ENCODE data around the gene PGM1.
A peak's percentile ranks its signal among the peaks of the same experiment; 100 is the strongest.

PGM1 gene

GRCh38 chr1:63669151-63669961 lies 76.1 kb downstream of the PGM1 start:
- DNase-seq = no peak

- no peak for DNase-seq
Measured at GRCh38 chr1:63670164-63670563, 77.0 kb downstream of the PGM1 start.

- DNase-seq = no peak
Measured at GRCh38 chr1:63671514-63671913, 78.3 kb downstream of the PGM1 start.

DNA sequence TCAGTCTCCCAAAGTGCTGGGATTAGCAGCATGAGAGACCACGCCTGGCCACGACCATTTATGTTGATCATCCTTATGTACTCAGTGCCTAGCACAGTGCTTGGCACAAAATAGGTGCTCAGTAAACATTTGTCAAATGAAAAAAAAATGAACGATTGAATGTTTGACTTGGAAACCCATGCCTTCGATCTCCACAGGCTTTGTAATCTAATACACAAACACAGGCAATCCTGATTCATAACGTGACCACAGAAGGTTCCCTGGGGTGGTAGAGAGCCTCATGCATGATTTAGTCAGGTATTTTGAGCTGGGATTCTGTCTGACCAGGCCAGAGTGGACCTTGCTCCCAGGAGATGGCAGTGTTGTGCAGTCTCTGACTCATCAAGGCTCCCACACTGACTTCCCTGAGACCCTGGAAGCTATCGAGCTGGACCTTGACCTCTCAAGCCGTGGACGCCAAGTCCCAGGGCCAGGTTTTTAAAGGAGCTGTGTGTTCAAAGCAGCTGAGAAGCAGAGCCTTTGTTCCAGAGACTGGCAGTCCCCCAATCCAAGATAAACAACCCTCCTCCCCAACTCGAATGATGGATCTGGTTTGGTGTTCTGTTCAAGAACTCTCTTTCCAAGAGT lies 81.1 kb downstream of the PGM1 start:
- DNase-seq = no peak

- DNase-seq = no peak
Measured at GRCh38 chr1:63674865-63675419, 81.7 kb downstream of the PGM1 start.

DNA sequence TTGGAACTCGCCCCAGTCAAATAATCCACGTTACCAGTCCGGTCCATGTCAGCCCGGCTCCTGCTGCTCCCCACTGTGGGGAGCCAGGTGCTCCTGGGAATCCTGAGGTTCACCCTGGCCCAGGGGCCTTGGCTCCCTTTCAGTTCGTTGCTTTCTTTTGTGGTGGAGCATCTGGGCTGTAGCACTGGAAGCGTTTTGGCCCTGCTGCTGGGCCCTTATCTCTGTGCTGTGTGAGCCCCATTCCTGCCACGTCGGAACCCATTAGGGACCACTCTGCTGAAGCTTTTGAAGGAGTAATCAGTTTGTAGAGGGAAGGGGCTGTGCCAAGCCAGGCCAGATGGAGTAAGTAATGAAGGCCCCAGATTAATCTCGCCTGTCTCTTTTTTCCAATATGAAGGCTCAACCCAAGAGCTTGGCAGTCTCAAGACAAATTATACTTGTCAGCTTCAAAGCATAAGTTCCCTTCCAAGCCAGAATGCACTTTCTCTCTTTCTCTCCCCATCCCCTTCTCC lies 82.3 kb downstream of the PGM1 start:
- DNase-seq = no peak

DNA sequence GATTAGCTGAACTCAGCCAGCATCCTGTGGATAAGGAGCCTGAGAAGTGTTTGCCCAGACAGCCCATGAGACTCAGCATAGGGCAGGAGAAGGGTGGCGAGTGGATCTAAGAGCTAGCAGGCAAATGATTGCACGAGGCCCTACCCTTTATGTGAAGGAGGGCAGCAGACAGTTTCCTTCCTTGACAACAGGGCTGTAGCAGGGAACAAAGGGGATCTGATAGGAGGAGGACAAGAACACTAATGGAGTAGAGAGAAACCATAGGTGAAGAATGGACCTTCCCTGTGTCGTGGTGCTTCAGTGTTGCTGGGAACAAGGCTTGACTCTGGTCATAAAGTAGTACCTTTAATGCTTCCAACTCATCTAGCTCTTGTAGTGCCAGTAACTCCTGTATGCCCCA lies 84.3 kb downstream of the PGM1 start:
- DNase-seq = no peak

DNA sequence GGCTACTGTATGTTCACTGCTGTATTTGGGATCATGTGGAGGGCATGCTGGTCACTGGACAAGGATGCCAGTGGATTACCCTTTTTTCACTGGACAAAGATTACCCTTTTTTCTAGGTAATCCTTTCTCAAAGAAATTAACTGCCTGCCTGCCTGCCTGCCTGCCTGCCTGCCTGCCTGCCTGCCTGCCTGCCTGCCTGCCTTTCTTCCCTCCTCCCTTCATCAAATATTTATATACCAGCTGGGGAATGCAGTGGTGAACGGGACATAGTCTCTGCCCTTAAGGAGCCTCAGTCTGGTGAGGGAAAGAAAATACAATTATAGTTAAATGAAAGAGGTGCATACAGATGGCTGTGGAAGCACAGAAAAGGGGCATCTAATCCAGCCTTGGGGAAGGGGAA lies 85.0 kb downstream of the PGM1 start:
- no peak for DNase-seq

DNA sequence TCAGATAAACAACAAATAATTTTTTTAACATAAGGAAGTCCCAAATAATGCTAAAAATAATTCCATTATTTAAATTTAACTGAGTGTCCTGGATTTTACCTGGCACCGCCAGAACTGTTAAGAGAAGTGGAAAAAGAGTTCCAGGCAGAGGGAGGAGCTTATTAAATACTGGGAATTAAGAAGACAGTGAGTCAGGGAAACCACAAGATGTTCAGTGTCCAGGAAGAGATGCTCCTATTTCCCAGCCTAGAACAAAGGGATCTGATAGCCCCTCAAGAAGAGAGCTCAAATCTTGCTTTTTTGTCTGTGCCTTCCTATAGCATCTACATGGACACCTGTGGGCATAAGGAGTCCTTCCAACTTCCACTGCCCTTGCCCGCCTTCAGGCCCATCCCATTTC lies 85.9 kb downstream of the PGM1 start:
- DNase-seq = no peak

DNA sequence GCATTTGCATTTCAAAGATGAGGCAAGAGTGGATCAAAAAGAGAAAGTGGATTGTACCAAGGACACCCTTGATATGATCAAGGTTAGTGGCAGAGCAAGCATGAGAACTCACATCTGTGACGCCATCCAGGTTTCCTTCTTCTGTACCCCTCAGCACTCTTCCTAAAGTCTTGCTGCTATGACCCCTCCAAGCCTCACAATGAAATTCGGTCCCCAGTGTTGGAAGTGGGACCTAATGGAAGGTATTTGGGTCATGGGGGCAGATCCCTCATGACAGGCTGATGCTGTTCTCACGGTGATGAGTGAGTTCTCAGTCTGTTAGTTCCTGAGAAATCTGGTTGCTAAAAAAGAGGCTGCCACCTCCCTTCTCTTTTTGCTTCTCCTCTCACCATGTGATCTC lies 86.4 kb downstream of the PGM1 start:
- no peak for DNase-seq

DNA sequence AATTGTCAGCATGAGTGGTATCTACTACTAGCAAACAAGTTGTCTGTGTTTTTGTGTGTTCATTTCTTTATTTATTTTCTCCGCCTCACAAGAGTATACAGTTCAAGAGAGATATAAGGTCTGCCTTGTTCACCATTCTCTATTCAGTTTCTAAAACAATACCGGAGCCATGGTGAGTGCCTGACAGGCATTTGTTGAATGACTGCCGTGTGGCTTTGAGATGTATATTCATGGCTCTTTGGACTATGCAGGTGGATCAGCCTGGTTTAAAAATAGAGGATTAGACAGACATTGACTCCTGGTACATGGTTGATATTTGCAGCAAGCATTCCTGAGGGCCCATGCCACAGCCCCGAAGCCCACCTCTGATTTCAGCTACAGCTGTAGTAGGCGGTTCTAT lies 89.7 kb downstream of the PGM1 start:
- DNase-seq = no peak

DNA sequence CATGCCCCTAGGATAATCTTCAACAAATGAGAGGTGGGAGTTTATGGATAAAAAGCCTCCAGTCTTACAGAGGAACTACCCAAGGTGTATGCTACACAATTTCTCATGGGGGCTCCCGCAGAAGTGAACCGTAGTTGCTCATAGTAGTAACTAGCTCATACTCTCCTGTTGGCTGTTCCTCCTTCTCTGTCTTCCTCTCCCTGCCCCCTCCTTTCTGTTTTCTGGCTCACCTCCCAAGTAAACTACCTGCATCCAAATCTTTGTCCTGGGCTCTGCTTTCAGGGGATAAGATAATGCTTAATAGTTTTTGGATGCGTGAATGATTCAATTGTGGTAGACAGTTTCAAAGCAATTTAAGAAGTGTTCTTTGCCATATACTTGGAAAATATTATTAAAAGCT lies 90.5 kb downstream of the PGM1 start:
- DNase-seq = no peak

DNA sequence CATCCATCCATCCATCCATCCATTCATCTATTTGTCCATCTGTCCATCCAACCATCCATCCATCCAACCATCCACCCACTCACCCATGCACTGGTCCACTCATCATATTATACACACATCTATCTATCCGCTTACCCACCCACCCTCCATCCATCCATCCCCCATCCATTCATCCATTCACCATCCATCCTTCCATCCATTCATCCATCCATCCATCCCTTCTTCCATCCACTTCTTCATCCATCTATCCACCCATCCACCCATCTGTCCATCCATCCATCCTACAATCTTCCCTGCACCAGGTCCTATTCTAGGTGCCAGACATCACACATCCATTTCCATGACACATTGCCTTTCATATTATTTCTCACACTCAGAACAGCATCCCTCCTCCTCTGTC lies 93.5 kb downstream of the PGM1 start:
- DNase-seq = no peak

DNA sequence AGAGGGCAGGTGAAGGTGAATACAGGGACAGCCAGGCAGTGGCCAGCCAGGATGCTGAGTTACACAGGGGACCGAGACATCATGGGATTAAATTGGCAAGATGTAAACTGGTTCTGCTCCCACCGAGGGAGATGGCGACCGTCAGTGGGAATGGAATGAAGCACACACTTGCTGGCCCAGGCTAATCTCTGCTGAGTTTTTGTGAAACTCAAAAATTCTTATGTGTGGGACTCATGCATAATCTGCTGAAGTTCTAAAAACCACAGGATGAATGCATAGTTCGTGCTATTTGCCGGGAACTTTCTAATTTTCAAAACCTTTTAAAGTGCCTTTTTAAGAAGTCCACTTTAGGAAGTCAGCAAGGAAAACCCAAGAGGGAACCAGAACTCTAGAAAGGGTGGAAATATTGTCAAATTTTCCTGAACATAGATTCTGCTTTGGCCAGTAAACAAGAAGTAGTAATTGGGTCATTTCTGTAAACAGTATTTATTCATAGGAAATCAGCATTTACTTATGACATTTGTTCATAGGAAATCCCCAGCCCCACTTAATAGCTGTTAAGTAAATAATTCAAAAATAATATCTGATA lies 95.2 kb downstream of the PGM1 start:
- DNase-seq = no peak

- no peak for DNase-seq
Measured at GRCh38 chr1:63690966-63691700, 97.9 kb downstream of the PGM1 start.

DNA sequence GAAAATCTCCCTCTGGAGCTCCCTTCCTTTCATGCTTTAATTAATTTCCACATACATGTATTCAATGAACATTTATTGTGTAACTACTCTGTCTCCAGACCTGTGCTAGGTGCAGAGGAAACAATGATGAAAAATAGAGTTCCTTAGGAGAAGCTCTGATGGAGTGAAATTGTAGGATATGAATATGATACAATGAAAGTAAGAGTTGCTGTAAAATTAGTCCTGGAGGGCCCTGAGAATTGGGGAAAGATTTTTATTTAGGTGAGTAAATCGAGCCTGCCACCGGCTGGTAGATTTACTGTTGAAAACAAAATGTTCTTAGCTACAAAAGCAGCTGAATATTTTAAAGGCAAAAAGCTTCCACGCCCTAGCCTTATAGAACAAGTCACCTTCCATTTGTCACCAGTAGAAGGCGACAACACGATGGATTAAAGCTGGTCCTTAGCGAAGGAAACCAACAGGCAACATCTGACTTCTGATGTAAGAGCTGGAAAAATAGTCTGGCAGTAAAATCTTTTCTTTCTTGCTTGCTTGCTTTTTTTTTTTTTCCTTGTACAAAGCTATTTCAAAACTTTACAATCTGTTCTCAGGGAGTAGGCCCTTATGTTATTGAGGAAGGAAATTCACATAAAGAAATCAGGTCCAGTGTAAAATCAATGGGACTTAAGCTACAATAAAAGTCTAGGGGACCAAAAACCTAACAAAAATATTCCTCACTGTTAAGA lies 98.7 kb downstream of the PGM1 start:
- DNase-seq = peak; percentile 10

DNA sequence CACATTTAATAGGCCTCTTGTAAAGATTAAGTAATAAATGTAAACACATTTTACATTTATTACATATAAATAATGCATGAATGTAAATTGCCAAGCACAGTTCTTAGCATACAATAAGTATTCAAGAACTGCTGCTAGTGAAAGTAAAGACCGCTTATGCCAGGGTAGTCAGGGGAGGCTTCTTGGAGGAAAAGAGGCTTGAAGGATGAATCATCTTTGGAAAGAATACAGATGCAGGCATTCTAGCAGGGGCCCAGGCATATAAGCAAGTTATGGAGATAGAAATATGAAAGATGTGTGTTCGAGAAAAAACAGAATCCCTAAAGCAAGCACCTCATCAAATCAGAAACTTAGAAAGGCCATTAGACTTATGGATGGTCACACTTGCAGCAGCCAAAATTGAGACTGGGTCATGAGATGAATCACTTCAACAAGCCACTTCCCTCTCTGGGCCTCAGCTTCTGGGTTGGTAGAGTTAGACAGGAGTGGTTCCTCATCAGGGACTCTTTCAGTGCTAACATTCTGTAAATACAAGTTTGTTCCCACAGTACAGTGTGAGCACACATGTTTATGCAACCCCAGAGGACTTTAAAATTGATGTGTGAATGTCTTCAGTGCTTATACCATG lies 100.8 kb downstream of the PGM1 start:
- no peak for DNase-seq

- no peak for DNase-seq
Measured at GRCh38 chr1:63698001-63698838, 105.0 kb downstream of the PGM1 start.

DNA sequence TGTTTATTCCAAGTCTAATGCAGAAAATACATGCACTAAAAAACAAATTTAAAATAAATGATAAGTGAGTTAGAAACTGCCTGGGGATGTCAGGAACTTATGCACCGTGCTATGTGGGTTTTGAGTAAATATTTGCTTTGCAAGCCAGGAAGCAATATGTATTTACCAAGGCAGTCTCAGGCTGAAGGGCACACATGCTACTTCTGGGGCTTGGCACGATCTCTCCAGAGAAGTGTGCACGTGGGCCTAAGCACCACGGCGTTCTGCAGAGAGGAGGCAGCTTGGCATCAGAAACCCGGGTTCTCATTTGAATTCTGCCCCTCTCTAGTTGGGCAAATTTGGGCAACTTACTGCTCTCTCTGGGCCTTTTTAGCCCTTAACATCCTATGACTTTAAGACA lies 108.0 kb downstream of the PGM1 start:
- DNase-seq = no peak

GRCh38 chr1:63703701-63704107 lies 110.5 kb downstream of the PGM1 start:
- no peak for DNase-seq

GRCh38 chr1:63704443-63704842 lies 111.2 kb downstream of the PGM1 start:
- no peak for DNase-seq

Measured in NCI-H748 treated with DMSO at 0.1 percent for 48 hours (cell line).